ENCODE data around the gene MANEAL. TPM values are rescaled to one million over a fixed set of nuclear protein-coding genes. Genes with fewer than 3 reads are reported as not detected.

MANEAL gene
- total and polyA plus RNA-seq, 2 of the 13 experiments (the other 11 are each of a cell fraction or from before 2014, with no cell fraction given): 20.8 to 26.4 TPM

DNA sequence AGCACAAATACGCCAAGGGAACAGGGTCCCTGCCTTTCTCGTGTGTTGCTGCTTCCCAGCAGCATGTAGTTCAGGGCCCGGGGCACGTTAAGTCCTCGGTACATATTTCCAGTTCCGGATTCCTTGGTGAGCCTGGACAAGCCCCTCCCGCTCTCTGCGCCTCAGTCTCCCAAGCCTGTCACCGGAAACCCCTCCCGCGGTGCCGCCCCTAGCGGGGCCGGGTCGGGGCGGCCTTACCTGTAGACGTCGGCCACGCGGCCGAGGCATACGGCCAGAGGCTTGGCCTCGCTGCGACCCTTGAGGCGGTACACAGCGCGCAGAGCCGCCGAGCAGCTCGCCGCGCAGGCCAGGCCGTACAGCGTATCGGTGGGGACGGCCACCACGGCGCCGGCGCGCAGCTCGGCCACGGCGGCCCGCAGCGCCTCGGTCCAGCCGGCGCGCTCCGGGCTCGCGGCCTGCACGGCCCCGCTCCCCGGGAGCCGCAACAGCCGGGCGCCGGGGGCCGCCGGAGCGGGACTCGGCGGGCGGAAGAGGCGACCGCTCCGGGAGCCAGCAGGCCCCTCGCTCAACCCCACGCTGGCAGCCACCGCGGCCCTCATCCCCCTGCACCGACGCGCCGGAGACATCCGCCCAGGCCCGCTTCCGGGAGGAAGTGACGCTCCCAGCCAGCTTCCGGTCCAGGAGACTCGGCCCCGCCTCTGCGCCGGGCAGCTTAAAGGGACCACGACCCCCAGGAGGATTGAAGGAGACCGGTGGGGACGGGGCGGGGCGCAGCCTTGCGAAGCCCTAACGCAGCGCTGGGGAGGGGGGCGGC, 14.1 kb downstream of the MANEAL start, which contains the start of the genes C1orf122 and YRDC (continued):
- TF ChIP-seq, protein P1, sequence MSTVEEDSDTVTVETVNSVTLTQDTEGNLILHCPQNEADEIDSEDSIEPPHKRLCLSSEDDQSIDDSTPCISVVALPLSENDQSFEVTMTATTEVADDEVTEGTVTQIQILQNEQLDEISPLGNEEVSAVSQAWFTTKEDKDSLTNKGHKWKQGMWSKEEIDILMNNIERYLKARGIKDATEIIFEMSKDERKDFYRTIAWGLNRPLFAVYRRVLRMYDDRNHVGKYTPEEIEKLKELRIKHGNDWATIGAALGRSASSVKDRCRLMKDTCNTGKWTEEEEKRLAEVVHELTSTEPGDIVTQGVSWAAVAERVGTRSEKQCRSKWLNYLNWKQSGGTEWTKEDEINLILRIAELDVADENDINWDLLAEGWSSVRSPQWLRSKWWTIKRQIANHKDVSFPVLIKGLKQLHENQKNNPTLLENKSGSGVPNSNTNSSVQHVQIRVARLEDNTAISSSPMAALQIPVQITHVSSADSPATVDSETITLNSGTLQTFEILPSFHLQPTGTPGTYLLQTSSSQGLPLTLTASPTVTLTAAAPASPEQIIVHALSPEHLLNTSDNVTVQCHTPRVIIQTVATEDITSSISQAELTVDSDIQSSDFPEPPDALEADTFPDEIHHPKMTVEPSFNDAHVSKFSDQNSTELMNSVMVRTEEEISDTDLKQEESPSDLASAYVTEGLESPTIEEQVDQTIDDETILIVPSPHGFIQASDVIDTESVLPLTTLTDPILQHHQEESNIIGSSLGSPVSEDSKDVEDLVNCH (CRISPR knock-in tag; IDR thresholded peaks at IDR 0.05): no peak
- TF ChIP-seq ZNF616 (CRISPR knock-in tag; IDR thresholded peaks at IDR 0.05; ENCODE audit: low read depth) (0 out of 2 replicates have a peak, but pooled peaks have one; percentile 29), IRX3 (CRISPR knock-in tag; IDR thresholded peaks at IDR 0.05; ENCODE audit: borderline replicate concordance, low read depth) (no peak), ZNF766 (CRISPR knock-in tag; IDR thresholded peaks at IDR 0.05; ENCODE audit: borderline replicate concordance) (0 out of 2 replicates have a peak, but pooled peaks have one; percentile 39), KDM5B (CRISPR knock-in tag; IDR thresholded peaks at IDR 0.05; ENCODE audit: borderline replicate concordance) (no peak), ZNF282 (IDR thresholded peaks at IDR 0.05; ENCODE audit: partially characterized antibody) (no peak), ETV6 (CRISPR knock-in tag; conservative IDR thresholded peaks at IDR 0.05) (no peak), ZFP90 (CRISPR knock-in tag; IDR thresholded peaks at IDR 0.05; ENCODE audit: borderline replicate concordance) (no peak), HDAC1 (CRISPR knock-in tag; IDR thresholded peaks at IDR 0.05) (peak; percentile 64), CENPX (CRISPR knock-in tag; IDR thresholded peaks at IDR 0.05) (no peak), POLR2A (IDR thresholded peaks at IDR 0.05; ENCODE audit: insufficient read depth in 1 of 2, low read depth in 2 of 2, low read length in 2 of 2) (peak; percentile 86 to 89), ZNF441 (CRISPR knock-in tag; IDR thresholded peaks at IDR 0.05; ENCODE audit: borderline replicate concordance) (no peak), RBM22 (optimal IDR thresholded peaks at IDR 0.05; ENCODE audit: low read length) (no peak), ZFP41 (CRISPR knock-in tag; IDR thresholded peaks at IDR 0.05; ENCODE audit: borderline replicate concordance) (no peak), CENPT (CRISPR knock-in tag; IDR thresholded peaks at IDR 0.05; ENCODE audit: low read depth) (no peak), KAT2B (IDR thresholded peaks at IDR 0.05; ENCODE audit: borderline replicate concordance, low read depth, low read length) (no peak), ZFX (CRISPR knock-in tag; IDR thresholded peaks at IDR 0.05; ENCODE audit: low read depth) (peak; percentile 90), FOSL2 (CRISPR knock-in tag; IDR thresholded peaks at IDR 0.05) (peak; percentile 12; the same call in 1 of the 2 replicates)
- TF ChIP-seq, protein P2, sequence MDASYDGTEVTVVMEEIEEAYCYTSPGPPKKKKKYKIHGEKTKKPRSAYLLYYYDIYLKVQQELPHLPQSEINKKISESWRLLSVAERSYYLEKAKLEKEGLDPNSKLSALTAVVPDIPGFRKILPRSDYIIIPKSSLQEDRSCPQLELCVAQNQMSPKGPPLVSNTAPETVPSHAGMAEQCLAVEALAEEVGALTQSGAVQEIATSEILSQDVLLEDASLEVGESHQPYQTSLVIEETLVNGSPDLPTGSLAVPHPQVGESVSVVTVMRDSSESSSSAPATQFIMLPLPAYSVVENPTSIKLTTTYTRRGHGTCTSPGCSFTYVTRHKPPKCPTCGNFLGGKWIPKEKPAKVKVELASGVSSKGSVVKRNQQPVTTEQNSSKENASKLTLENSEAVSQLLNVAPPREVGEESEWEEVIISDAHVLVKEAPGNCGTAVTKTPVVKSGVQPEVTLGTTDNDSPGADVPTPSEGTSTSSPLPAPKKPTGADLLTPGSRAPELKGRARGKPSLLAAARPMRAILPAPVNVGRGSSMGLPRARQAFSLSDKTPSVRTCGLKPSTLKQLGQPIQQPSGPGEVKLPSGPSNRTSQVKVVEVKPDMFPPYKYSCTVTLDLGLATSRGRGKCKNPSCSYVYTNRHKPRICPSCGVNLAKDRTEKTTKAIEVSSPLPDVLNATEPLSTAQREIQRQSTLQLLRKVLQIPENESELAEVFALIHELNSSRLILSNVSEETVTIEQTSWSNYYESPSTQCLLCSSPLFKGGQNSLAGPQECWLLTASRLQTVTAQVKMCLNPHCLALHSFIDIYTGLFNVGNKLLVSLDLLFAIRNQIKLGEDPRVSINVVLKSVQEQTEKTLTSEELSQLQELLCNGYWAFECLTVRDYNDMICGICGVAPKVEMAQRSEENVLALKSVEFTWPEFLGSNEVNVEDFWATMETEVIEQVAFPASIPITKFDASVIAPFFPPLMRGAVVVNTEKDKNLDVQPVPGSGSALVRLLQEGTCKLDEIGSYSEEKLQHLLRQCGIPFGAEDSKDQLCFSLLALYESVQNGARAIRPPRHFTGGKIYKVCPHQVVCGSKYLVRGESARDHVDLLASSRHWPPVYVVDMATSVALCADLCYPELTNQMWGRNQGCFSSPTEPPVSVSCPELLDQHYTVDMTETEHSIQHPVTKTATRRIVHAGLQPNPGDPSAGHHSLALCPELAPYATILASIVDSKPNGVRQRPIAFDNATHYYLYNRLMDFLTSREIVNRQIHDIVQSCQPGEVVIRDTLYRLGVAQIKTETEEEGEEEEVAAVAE (CRISPR knock-in tag; IDR thresholded peaks at IDR 0.05; ENCODE audit: borderline replicate concordance): no peak

All from HepG2 (cell line).